ENCODE data around the gene FUCA1.
"Not testable (repeated sequence)": the region's sequence is repeated elsewhere in the genome, so short reads cannot be mapped to it uniquely, and the experiment has no call there.

Gene FUCA1

GRCh38 chr1:23806280-23806679 lies 61.8 kb downstream of the FUCA1 start:
- Histone ChIP-seq H3K9ac (no peak overlapping the region), H3K4me3 (ENCODE audit: low read depth, low read length) (no peak overlapping the region), H2AFZ (no peak overlapping the region), H3K4me2 (ENCODE audit: low read length) (no peak overlapping the region), H3K9me3 (ENCODE audit: control insufficient read depth, low read length) (no peaks in the 10 kb centered on the region), H3K79me2 (no peaks in the 10 kb centered on the region), H3K27me3 (ENCODE audit: control insufficient read depth, insufficient read depth, low read length) (no peaks in the 10 kb centered on the region), H3K4me1 (peaks cover 3% of the 10 kb centered on the region), H3K36me3 (ENCODE audit: control insufficient read depth, insufficient read depth, low read length) (no peaks in the 10 kb centered on the region), H3K27ac (no peak overlapping the region)
- TF ChIP-seq CTCF (IDR thresholded peaks at IDR 0.05) = no peak

GRCh38 chr1:23805025-23805424 lies 63.1 kb downstream of the FUCA1 start:
- Histone ChIP-seq H3K9me3 (ENCODE audit: control insufficient read depth, low read length) (no peaks in the 10 kb centered on the region), H3K4me1 (peaks cover 3% of the 10 kb centered on the region), H3K4me2 (ENCODE audit: low read length) (no peak overlapping the region), H3K9ac (no peak overlapping the region), H3K36me3 (ENCODE audit: control insufficient read depth, insufficient read depth, low read length) (no peaks in the 10 kb centered on the region), H2AFZ (no peak overlapping the region), H3K4me3 (ENCODE audit: low read depth, low read length) (no peak overlapping the region), H3K79me2 (no peaks in the 10 kb centered on the region), H3K27ac (no peak overlapping the region), H3K27me3 (ENCODE audit: control insufficient read depth, insufficient read depth, low read length) (no peaks in the 10 kb centered on the region)
- TF ChIP-seq CTCF (IDR thresholded peaks at IDR 0.05) = no peak

GRCh38 chr1:23804183-23804835 lies 63.8 kb downstream of the FUCA1 start:
- H3K9me3 ChIP-seq (ENCODE audit: control insufficient read depth, low read length) = no peaks in the 10 kb centered on the region
- H3K27me3 ChIP-seq (ENCODE audit: control insufficient read depth, insufficient read depth, low read length) = no peaks in the 10 kb centered on the region
- H3K27ac ChIP-seq = no peak overlapping the region
- H3K4me2 ChIP-seq (ENCODE audit: low read length) = no peak overlapping the region
- no peak overlapping the region for H3K9ac ChIP-seq
- peaks cover 7% of the 10 kb centered on the region for H3K4me1 ChIP-seq
- H3K36me3 ChIP-seq (ENCODE audit: control insufficient read depth, insufficient read depth, low read length) = no peaks in the 10 kb centered on the region
- H3K4me3 ChIP-seq (ENCODE audit: low read depth, low read length) = no peak overlapping the region
- H3K79me2 ChIP-seq = no peaks in the 10 kb centered on the region
- H2AFZ ChIP-seq = no peak overlapping the region
- TF ChIP-seq CTCF (IDR thresholded peaks at IDR 0.05) = no peak

- H2AFZ ChIP-seq = no peak overlapping the region
- H3K36me3 ChIP-seq (ENCODE audit: control insufficient read depth, insufficient read depth, low read length) = no peaks in the 10 kb centered on the region
- no peaks in the 10 kb centered on the region for H3K79me2 ChIP-seq
- H3K27me3 ChIP-seq (ENCODE audit: control insufficient read depth, insufficient read depth, low read length) = no peaks in the 10 kb centered on the region
- H3K9me3 ChIP-seq (ENCODE audit: control insufficient read depth, low read length) = no peaks in the 10 kb centered on the region
- no peak overlapping the region for H3K27ac ChIP-seq
- peaks cover 7% of the 10 kb centered on the region for H3K4me1 ChIP-seq
- no peak overlapping the region for H3K9ac ChIP-seq
- no peak overlapping the region for H3K4me3 ChIP-seq (ENCODE audit: low read depth, low read length)
- no peak for TF ChIP-seq CTCF (IDR thresholded peaks at IDR 0.05)
- no peak overlapping the region for H3K4me2 ChIP-seq (ENCODE audit: low read length)
These were observed 64.4 kb downstream of the FUCA1 start for GRCh38 chr1:23803674-23804073.

- not testable (repeated sequence) for H3K9me3 ChIP-seq (ENCODE audit: control insufficient read depth, low read length); H3K4me1 ChIP-seq; H3K36me3 ChIP-seq (ENCODE audit: control insufficient read depth, insufficient read depth, low read length); H2AFZ ChIP-seq; H3K9ac ChIP-seq; H3K4me3 ChIP-seq (ENCODE audit: low read depth, low read length); H3K27me3 ChIP-seq (ENCODE audit: control insufficient read depth, insufficient read depth, low read length); H3K79me2 ChIP-seq; H3K27ac ChIP-seq
- peak overlapping the region; percentile 24 for H3K4me2 ChIP-seq (ENCODE audit: low read length)
These were observed 65.2 kb downstream of the FUCA1 start for GRCh38 chr1:23802809-23803342.
